Caki2 (cell line): ENCODE results near the gene ADAM19. TPM values are rescaled to one million over a fixed set of nuclear protein-coding genes. Genes with fewer than 3 reads are reported as not detected.
A peak's percentile ranks its signal among the peaks of the same experiment; 100 is the strongest.

Experiments
- DNase-seq: peaks from one replicate; pipeline ENCODE4 v3.0.0-alpha.2; 2015; ENCODE audit warnings: low read depth
- in situ Hi-C: cut with HindIII; loops from 2 replicates; pipeline ENCODE4 v1.10.0; 2016; ENCODE audit warnings: low sequenced_read_pairs, low pct_unique_long_range_greater_than_20kb, mixed read lengths
- total RNA-seq: library from RNA; depleted of rRNA; stranded (reverse); fragments of >200 nt; shearing (Covaris generic); gene quantifications from 2 replicates; pipeline ENCODE4 v1.2.3, GENCODE V29; 2014; ENCODE audit warnings: low replicate concordance

ADAM19 gene
- total RNA-seq, 1 experiment from 2014 or later = 9.1 TPM

GRCh38 chr5:157481666-157482065 is 93.9 kb downstream of the ADAM19 start:
- DNase-seq = no peak
- in situ Hi-C loops = loop anchor here (25.0 kb wide), 1 partner anchor 144 kb away; a partner anchor contains a TSS

- in situ Hi-C loops = loop anchor here (25.0 kb wide), 1 partner anchor 144 kb away; a partner anchor contains a TSS
- no peak for DNase-seq
These were observed 94.3 kb downstream of the ADAM19 start for GRCh38 chr5:157481265-157481664.

DNA sequence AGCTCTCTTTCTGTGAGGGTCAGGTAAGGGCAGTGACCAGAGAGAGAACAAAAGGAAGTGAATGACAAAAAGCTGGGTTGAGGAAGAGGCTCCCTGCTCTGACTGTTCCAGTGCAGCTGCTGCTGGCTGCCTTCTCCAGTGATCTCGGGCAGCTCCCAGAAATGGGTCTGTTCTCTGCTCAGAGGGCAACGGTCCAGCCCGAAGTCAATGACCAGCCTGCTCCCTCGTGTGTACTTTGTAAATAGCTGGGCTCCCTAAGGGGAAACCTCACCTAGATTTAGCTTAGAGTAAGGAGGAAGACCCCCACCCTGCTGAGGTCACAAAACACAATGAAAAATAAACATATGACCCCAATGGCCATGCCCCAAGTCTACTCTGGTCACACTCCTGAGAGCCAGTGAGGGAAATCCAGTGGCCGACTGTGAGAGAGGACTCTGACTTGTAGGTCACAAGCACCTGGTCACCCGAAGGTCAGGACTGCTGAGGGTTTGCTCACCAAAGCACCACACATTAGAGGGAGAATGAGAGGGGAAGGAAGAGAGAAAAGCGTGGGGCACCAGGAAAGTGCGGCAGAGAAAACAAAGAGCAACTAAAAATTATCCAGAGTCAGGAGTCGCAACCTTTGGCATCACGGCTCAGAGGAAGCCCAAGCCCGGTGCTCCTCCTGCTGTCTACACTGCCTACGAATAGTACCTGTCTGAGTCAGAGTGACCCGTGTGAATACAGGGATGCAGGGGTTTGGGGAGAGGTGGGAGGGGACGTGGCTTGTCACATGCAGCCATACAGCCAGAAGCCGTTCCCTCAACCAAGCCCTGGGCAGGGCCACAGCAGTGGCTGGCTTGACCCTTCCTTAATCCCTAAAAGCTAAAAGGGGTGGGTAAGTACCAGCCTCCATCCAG is 95.7 kb downstream of the ADAM19 start:
- DNase-seq = no peak
- in situ Hi-C loops = loop anchor here (25.0 kb wide), 1 partner anchor 143 kb away; a partner anchor contains a TSS

- no peak for DNase-seq
- in situ Hi-C loops = loop anchor here (25.0 kb wide), 1 partner anchor 142 kb away; a partner anchor contains a TSS
These were observed 96.4 kb downstream of the ADAM19 start for GRCh38 chr5:157479166-157479565.

- in situ Hi-C loops = loop anchor here (25.0 kb wide), 1 partner anchor 141 kb away; a partner anchor contains a TSS
- no peak for DNase-seq
These were observed 96.8 kb downstream of the ADAM19 start for GRCh38 chr5:157478726-157479125.

GRCh38 chr5:157477814-157478494 is 97.6 kb downstream of the ADAM19 start:
- in situ Hi-C loops = loop anchor here (25.0 kb wide), 1 partner anchor 141 kb away; a partner anchor contains a TSS

DNA sequence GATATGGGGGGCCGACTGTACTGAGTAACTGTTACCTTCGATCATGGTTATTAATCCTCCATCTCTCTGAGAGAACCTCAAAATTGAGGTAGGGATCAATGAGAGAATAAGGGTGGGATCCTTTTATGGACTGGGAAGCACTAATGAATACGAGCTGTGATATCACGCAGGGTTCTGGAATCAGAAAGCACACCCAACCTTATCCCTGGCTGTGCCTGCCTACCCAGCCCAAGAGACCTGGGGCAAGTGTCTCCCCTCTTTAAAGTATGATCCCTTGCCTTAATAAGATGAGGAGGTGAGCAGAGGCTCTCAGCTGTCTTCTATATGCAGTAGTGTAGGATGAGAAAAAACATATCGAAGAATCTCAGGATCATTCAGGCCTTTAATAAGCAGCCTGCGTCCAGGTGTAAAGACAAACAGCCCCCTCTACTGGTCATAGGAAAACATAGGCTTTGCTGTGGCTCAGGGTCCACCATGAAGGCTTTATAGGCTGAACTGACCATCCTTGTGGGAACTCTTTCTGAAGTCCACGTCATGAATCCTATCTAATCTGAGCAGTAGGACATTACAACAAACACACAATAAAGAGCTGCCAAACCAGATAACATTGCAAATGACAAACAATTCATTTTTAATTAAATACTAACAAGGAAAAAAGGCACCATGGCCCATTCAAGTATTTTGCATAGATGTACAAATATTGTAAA is 98.7 kb downstream of the ADAM19 start:
- DNase-seq = peak; percentile 54
- in situ Hi-C loops = loop anchor here (25.0 kb wide), 1 partner anchor 140 kb away; a partner anchor contains a TSS

More at GRCh38 chr5:157477814-157478494, 97.6 kb downstream of the ADAM19 start:
- DNase-seq = no peak

GRCh38 chr5:157475432-157475831 is 100.1 kb downstream of the ADAM19 start:
- no peak for DNase-seq
- in situ Hi-C loops = loop anchor here (25.0 kb wide), 1 partner anchor 138 kb away; a partner anchor contains a TSS

DNA sequence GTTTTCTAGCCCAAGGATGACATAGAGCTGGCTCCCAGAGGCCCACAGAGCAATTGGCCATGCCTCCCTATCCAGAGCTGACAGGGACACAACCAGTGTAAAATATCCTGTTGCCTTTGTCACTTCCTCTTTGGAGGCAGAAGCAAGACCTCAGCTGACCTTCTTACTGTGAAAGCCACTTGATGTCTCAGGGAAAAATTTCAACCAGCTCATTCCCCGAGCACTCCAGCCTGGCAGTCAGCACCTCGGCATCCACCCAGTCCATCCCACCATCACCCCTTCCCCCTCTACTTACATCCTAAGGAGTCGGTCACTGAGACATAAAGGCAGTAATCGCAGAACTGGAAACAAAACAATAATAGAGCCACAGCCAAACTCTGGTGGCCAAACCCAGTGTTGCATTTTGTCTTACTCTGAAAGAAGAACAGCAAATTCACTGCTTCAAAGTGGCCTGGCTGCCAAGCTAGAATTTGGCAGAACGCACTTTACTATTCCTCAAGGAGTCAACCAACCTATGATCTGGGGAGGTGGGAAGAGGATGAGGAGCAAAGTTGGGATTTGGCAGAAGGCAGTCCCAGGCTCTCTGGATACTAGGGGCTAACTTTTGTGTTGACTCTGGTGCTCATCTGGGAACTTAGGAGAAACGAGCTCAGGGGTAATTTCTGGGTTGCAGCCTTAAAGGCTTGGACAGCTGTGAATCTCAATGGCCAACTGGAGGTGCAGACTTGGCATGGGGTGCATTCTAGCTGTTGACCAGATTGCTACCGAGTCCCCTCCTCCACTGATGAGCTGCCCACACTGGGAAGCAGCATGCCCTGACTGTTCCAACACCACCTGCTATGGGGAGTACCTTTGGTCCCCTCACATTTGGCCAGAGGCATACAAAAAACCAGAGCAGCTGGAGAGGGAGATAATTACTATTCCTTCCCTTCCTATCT is 101.9 kb downstream of the ADAM19 start:
- DNase-seq = no peak
- in situ Hi-C loops = no loop called here

- peak; percentile 26 for DNase-seq
- in situ Hi-C loops = no loop called here
These were observed 103.9 kb downstream of the ADAM19 start for GRCh38 chr5:157471709-157472108.

DNA sequence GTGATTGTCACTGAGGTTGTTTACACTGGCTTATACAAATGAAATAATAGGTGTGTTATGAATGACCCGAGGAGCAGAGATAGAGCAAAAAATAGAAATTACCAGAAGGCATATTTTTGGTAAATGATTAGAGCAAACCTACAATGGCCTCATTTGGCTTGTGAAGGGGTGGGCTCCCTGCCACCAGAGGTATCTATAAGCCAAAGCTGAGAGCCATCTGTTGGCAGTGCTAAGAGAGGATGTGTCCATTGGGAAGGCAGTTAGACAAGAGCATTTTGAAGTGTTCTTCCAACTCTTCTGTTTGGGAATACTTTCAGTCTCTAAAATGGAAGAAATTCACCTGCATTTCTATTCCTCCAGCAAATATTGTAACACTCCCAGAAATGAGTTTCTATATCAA is 104.9 kb downstream of the ADAM19 start:
- DNase-seq = no peak
- in situ Hi-C loops = no loop called here

DNA sequence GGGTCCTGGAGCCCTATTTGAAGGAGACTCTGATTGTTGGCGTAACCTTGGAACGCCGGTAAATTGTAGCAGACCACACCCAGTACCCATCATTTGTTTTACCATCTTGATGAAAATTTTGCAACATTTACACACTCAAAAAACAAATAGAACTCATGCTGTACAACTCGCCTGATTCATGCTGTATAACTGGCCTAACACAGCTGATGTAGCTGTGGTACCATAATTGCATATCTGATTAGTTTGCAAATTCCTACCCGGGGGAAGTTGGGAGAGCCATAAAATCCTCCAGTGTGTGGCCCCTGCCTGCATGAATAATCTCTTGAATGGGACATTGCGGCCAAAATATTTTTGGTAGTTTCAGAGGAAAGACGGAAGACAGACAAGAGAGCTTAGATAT is 105.9 kb downstream of the ADAM19 start:
- in situ Hi-C loops = no loop called here
- no peak for DNase-seq

DNA sequence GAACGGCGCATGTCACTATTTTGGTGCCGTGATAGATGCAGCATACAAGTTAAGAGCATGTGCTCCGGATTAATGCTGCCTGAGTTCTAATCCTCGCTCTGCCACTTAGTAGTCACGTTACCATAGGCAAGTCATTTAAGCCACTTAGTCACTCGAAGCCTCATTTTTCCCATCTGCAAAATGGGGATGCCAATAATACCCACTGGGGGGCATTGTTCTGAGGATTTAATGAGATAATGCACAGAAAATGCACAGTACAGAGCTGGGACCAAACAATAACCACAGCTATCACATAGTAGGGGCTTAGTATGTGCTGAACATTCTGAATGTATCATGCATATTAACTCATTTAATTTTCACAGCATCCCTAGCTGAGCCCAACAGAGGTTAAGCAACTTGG is 106.5 kb downstream of the ADAM19 start:
- DNase-seq = no peak
- in situ Hi-C loops = no loop called here

DNA sequence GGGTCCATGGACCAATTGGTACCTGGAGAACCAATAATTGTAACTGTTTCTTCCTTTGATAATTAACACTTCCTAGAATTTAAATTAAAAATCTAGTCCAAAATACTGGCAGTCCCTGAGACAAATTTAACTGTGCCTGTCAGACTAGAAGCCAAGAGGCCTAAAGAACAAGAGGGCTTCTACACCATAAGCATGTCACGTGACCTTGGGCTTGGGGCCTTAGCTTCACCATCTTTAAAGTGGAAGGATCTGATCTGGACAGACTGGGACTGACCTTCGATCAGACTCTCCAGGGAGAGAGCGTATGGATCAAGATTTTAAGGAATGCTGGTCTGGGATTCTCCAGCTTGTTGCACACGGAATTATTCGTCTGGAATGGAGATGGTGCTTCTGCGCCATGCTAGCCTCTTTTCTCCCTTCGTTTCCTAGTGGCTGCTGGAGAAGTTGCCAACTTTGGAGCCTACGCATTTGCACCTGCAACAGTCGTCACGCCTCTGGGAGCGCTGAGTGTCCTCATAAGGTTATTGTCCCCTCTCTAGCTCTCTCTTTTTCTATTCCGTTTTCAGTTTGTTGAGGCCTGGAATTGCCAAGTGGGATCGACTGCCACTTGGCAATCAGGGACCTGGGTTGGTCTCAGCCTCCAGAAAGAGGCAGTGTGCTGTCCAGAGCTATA is 107.1 kb downstream of the ADAM19 start:
- no peak for DNase-seq
- in situ Hi-C loops = no loop called here

DNA sequence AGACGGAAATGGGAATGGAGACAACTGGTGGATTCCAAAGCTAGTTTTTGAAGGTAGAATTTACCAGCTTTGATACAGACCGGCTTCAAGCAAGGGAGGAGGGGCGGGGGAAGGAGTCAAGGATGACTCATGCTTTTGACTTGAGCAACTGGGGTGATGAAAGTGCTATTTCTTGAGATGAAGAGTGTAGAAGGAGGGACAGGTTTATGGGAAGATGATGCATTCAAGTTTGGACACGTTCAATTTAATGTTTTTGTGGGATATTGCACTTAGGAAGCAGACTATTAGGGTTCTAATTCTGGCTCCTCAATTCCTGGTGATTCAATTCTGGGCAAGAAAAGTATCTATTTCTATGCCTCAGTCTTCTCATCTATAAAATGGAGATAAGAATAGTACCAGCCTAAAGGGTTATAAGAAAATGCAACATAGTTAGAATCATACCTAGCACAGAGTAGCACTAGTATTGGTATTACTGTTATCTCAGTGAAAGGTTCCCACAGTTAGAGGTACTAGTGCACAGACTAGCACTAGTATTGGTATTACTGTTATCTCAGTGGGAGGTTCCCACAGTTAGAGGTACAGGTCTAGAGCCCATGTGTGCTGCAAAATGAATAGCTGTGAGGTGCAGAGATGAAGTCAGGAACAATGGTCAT is 110.9 kb downstream of the ADAM19 start:
- in situ Hi-C loops = no loop called here

More for the DNA sequence above, 110.9 kb downstream of the ADAM19 start:
- peak; percentile 73 for DNase-seq
